Epithelial cell of proximal tubule (primary cell): Measurements from ENCODE around the gene MINDY4. TPM values are rescaled to one million over a fixed set of nuclear protein-coding genes. Genes with fewer than 3 reads are reported as not detected.

Experiments used
- DNase-seq: peaks from one replicate; pipeline ENCODE4 v3.0.0-alpha.2; 2011; ENCODE audit warnings: low read depth
- H3K4me3 ChIP-seq: 2 replicates; pipeline ENCODE4 v1.5.1; 2011; ENCODE audit warnings: low read depth, mild to moderate bottlenecking, low read length
- total RNA-seq: library from RNA; depleted of rRNA; stranded (reverse); fragments of >200 nt; gene quantifications from 2 replicates; pipeline ENCODE4 v1.2.3, GENCODE V29; 2015
- TF ChIP-seq, protein P1 (sequence below): conservative IDR thresholded peaks from 2 replicates; pipeline ENCODE4 v1.5.1; 2012; ENCODE audit warnings: low read depth, mild to moderate bottlenecking, low read length

MINDY4 gene
- total RNA-seq, 1 donor from 2014 or later, result 5.2 TPM

DNA sequence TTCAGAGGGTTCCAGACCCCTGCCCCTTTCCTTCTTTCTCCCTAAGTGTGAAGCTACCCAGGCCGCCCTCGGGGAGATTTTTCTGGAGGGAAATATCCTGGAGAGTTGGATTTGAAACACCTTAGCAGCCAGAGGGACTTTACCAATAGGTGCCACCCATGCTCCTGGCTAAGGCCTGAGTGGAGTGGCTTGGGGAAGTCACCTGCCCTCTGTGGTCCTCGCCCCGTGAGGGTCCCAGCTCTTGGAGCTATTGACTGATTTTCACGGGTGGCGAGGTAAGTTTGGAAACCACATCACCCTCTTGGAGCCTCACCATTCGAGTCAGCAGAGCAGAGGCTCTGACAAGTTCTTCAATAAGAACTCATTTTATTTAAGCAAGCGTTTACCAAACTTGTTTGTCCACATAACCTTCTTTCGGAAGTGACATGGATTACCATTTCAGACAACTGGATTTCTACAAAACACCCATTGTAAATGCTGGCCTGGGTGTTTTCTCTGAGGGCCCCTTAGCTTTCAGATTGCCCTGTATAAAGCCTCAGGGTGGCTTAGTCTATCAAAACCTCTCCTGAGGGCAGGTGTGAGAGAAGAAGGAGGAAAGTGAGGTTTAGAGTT is 160.8 kb downstream of the MINDY4 start:
- no peak for DNase-seq
- TF ChIP-seq, protein P1, sequence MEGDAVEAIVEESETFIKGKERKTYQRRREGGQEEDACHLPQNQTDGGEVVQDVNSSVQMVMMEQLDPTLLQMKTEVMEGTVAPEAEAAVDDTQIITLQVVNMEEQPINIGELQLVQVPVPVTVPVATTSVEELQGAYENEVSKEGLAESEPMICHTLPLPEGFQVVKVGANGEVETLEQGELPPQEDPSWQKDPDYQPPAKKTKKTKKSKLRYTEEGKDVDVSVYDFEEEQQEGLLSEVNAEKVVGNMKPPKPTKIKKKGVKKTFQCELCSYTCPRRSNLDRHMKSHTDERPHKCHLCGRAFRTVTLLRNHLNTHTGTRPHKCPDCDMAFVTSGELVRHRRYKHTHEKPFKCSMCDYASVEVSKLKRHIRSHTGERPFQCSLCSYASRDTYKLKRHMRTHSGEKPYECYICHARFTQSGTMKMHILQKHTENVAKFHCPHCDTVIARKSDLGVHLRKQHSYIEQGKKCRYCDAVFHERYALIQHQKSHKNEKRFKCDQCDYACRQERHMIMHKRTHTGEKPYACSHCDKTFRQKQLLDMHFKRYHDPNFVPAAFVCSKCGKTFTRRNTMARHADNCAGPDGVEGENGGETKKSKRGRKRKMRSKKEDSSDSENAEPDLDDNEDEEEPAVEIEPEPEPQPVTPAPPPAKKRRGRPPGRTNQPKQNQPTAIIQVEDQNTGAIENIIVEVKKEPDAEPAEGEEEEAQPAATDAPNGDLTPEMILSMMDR, result no peak
- H3K4me3 ChIP-seq, result no peak overlapping the region

DNA sequence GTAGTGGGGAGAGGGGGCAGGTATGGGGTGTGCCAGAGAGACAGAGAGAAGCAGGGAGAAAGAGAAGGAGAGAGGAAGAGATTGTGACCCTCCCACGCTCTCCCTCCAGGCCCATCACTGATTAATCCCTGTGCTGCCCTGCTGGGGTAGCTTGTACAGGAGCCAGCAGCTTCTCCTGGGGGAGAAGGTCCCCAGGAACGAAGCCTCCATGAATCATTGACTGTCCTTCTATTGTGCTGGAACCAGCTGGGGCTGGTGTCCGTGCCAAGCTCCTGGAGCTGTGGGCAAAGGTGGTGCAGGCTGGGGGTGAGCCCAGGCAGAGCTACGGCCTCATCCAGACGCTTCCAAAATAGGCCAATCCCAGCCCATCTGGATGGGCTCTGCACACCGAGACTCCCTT is 161.3 kb downstream of the MINDY4 start:
- TF ChIP-seq, protein P1, result no peak
- H3K4me3 ChIP-seq, result no peak overlapping the region
- DNase-seq, result no peak

DNA sequence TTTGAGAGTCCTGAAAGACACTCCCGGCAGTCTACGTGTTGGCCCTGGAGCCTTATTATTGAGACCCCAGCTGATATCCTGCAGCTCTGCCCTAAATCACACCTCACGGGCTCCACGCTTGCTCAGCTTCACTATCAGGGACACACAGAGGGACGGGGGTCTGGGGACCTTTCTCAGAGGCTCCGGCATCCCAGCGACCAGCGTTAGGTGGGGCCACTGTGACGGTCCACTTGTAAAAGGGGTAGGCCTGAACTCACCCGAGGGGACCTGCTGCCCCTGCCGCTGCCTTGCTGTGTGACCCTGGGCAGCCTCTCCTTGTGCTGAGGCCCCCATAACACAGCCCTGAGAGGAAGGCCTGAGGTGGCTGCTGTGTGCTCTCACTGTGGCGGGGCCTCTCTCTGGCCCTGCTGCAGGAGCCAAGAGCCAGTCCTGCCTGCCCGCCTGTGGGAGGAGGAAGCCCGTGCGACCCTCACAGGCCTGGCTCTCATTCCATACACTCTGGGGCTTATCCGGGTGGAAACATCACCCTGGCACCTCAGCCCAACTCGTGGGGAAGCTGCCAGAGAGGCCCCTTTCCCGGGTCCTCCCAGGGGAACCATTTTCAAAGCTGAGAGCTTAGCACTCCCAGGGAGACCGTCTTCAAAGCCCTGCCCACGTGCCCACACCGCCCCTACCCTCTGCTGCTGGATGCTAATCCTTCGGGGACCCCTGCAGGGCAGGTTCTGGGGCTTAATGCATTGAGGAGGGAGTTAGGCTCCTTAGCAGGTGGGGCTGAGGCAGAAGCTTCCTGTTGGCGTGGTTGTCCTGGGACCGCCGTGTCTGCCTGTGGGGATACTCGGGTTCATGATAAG is 162.1 kb downstream of the MINDY4 start:
- no peak overlapping the region for H3K4me3 ChIP-seq
- TF ChIP-seq, protein P1, result no peak
- no peak for DNase-seq

DNA sequence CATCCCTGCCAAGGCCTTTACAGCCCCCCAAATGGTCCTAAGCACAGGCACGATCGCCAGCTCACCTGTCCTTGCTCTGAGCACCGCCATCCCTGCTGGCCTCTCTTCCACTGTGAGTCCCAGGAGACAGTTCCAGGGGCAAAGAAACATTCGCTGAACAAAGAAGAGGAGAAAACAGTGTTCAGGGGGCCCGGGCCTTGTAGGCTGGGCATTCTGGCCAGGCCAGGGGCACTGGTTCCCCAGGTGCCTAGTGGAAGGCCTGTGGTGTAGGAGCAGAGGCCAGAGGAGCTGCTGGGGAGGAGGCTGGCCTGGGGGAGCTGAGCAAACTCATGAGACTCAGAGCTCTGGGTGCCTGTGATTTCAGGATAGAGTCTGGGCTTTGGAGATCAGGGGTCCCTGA is 163.0 kb downstream of the MINDY4 start:
- DNase-seq, result no peak
- H3K4me3 ChIP-seq, result no peak overlapping the region
- TF ChIP-seq, protein P1, result no peak

DNA sequence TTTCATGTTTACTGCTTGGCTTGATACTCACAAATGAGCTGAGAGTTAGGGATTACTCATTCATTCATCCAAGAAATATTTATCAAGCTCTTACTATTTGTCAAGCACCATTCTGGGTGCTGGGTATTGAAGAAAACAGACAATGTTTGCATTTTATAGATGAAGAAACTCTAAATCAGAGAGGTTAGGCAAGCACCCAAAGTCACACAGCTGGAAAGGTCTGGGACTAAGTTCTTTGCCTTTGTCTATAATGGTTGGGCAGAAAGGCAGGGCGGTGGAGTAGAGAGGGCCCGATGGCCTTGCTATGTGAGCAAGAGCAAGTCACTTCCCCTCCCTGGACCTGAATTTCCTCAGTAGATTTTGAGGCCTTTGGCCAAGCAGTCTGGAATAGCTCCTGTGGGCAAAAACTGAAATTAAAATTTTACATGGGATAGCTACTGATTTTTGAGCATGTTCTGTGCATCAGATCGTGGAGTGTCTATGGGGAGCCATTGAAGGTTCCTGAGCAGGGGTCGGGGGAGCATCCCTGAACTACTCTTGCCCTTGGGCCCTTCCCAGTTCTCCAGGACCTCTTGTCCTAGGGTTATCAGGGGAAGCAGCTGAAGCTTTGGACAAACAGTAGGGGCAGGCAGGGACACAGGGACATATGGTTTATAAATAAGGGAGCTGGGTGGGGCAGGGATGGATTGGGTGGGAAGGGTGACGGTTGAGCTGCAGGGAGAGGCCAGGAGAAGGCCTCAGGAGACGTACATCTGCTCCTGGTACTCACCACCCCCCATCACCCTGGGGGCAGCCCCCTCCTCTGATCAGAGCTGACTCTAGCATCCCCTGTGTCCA is 163.7 kb downstream of the MINDY4 start:
- TF ChIP-seq, protein P1, result no peak
- no peak overlapping the region for H3K4me3 ChIP-seq
- no peak for DNase-seq

DNA sequence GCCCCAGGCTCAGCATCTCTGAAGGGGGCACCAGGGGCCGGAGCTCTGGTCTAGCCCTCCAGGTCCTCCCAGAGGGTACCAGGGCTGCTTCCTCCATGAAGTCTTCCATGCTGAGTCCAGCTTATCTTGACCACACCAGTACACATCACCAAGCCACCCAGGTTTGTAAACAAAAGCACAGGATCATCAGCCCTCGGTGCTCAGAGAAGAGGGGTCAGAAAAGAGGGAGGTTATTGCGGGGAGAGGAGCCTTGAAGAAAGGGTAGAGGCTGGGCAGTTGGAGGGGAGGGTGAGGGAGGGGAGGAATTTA is 164.3 kb downstream of the MINDY4 start:
- no peak for DNase-seq
- TF ChIP-seq, protein P1, result no peak
- H3K4me3 ChIP-seq, result no peak overlapping the region
